ENCODE measurements around the gene CLCNKB. TPM values are rescaled to one million over a fixed set of nuclear protein-coding genes. Genes with fewer than 3 reads are reported as not detected.
A peak's percentile ranks its signal among the peaks of the same experiment; 100 is the strongest.

CLCNKB gene
- total and polyA plus RNA-seq, 2 experiments from 2014 or later, result 1.3 to 1.9 TPM

GRCh38 chr1:16072616-16073484, 29.3 kb downstream of the CLCNKB start:
- no peaks in the 10 kb centered on the region for H3K79me2 ChIP-seq (replicated peaks; ENCODE audit: insufficient read depth)
- H3K27me3 ChIP-seq (ENCODE audit: insufficient read depth), result peaks cover 45% of the 10 kb centered on the region
- H4K20me1 ChIP-seq (replicated peaks; ENCODE audit: insufficient read depth), result 0 out of 2 replicates have a peak, but pooled peaks cover 3% of the 10 kb centered on the region
- no peaks in the 10 kb centered on the region for H3K9me2 ChIP-seq (ENCODE audit: insufficient read depth)
- no peak overlapping the region for H3K27ac ChIP-seq (ENCODE audit: low read depth)
- Mint-ChIP-seq H3K4me3 (peak overlapping the region; percentile 61), H3K9me3 (no peaks in the 10 kb centered on the region; the same call in 2 of the 3 replicates), H3K36me3 (ENCODE audit: low read depth) (no peaks in the 10 kb centered on the region), H3K27me3 (ENCODE audit: insufficient read depth, low read depth, poor library complexity) (peaks cover 37% of the 10 kb centered on the region), H3K27ac (no peak overlapping the region), H3K4me1 (peaks cover 9% of the 10 kb centered on the region)
- peak; percentile 39 for ATAC-seq
- H3K4me3 ChIP-seq, result peak overlapping the region; percentile 59
- peak overlapping the region; percentile 85 for H2AFZ ChIP-seq
- peak; percentile 66 for DNase-seq (ENCODE audit: low spot score)
- no peaks in the 10 kb centered on the region for H3F3A ChIP-seq (replicated peaks; ENCODE audit: low read depth)
- H3K4me2 ChIP-seq, result peak overlapping the region; percentile 84
- TF ChIP-seq ZNF331 (CRISPR knock-in tag; IDR thresholded peaks at IDR 0.05; ENCODE audit: low read depth) (no peak), POLR2AphosphoS5 (IDR thresholded peaks at IDR 0.05; ENCODE audit: low read depth) (no peak), CREB1 (CRISPR knock-in tag; IDR thresholded peaks at IDR 0.05; ENCODE audit: low read depth) (no peak), ETS1 (IDR thresholded peaks at IDR 0.05) (no peak), CTCF (conservative IDR thresholded peaks at IDR 0.05; ENCODE audit: low read depth in 2 of 2) (0 out of 4 replicates have a peak, but pooled peaks of 1 of the 2 experiments have one; percentile 3), ZNF114 (CRISPR knock-in tag; IDR thresholded peaks at IDR 0.05) (no peak), JUNB (IDR thresholded peaks at IDR 0.05; ENCODE audit: unreplicated experiment) (no peak)
- TF ChIP-seq, protein P1, sequence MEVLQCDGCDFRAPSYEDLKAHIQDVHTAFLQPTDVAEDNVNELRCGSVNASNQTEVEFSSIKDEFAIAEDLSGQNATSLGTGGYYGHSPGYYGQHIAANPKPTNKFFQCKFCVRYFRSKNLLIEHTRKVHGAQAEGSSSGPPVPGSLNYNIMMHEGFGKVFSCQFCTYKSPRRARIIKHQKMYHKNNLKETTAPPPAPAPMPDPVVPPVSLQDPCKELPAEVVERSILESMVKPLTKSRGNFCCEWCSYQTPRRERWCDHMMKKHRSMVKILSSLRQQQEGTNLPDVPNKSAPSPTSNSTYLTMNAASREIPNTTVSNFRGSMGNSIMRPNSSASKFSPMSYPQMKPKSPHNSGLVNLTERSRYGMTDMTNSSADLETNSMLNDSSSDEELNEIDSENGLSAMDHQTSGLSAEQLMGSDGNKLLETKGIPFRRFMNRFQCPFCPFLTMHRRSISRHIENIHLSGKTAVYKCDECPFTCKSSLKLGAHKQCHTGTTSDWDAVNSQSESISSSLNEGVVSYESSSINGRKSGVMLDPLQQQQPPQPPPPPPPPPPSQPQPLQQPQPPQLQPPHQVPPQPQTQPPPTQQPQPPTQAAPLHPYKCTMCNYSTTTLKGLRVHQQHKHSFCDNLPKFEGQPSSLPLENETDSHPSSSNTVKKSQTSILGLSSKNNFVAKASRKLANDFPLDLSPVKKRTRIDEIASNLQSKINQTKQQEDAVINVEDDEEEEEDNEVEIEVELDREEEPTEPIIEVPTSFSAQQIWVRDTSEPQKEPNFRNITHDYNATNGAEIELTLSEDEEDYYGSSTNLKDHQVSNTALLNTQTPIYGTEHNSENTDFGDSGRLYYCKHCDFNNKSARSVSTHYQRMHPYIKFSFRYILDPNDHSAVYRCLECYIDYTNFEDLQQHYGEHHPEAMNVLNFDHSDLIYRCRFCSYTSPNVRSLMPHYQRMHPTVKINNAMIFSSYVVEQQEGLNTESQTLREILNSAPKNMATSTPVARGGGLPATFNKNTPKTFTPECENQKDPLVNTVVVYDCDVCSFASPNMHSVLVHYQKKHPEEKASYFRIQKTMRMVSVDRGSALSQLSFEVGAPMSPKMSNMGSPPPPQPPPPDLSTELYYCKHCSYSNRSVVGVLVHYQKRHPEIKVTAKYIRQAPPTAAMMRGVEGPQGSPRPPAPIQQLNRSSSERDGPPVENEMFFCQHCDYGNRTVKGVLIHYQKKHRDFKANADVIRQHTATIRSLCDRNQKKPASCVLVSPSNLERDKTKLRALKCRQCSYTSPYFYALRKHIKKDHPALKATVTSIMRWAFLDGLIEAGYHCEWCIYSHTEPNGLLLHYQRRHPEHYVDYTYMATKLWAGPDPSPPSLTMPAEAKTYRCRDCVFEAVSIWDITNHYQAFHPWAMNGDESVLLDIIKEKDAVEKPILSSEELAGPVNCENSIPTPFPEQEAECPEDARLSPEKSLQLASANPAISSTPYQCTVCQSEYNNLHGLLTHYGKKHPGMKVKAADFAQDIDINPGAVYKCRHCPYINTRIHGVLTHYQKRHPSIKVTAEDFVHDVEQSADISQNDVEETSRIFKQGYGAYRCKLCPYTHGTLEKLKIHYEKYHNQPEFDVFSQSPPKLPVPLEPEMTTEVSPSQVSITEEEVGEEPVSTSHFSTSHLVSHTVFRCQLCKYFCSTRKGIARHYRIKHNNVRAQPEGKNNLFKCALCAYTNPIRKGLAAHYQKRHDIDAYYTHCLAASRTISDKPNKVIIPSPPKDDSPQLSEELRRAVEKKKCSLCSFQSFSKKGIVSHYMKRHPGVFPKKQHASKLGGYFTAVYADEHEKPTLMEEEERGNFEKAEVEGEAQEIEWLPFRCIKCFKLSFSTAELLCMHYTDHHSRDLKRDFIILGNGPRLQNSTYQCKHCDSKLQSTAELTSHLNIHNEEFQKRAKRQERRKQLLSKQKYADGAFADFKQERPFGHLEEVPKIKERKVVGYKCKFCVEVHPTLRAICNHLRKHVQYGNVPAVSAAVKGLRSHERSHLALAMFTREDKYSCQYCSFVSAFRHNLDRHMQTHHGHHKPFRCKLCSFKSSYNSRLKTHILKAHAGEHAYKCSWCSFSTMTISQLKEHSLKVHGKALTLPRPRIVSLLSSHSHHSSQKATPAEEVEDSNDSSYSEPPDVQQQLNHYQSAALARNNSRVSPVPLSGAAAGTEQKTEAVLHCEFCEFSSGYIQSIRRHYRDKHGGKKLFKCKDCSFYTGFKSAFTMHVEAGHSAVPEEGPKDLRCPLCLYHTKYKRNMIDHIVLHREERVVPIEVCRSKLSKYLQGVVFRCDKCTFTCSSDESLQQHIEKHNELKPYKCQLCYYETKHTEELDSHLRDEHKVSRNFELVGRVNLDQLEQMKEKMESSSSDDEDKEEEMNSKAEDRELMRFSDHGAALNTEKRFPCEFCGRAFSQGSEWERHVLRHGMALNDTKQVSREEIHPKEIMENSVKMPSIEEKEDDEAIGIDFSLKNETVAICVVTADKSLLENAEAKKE (CRISPR knock-in tag; IDR thresholded peaks at IDR 0.05), result no peak
- H3K4me1 ChIP-seq (ENCODE audit: insufficient read depth), result peaks cover 6% of the 10 kb centered on the region; the same call in 1 of the 2 replicates
- no peaks in the 10 kb centered on the region for H3K36me3 ChIP-seq (ENCODE audit: insufficient read depth)
